ENCODE data around the gene FKTN. TPM values are rescaled to one million over a fixed set of nuclear protein-coding genes. Genes with fewer than 3 reads are reported as not detected.
"Not testable (repeated sequence)": the region's sequence is repeated elsewhere in the genome, so short reads cannot be mapped to it uniquely, and the experiment has no call there.

The FKTN gene
- total RNA-seq, 3 donors from 2014 or later (not counting 1 experiment from before 2014, with no cell fraction given): 13.0 to 16.1 (median 13.1) TPM

GRCh38 chr9:105554042-105554441 is 3.9 kb upstream of the FKTN start:
- Histone ChIP-seq H3K27ac (ENCODE audit: low read length) (no peak overlapping the region), H3K9me3 (ENCODE audit: control insufficient read depth, insufficient read depth, low read length) (no peaks in the 10 kb centered on the region), H3K4me3 (ENCODE audit: low read length) (no peak overlapping the region), H3K4me1 (ENCODE audit: control insufficient read depth, insufficient read depth, low read length) (peaks cover 6% of the 10 kb centered on the region), H3K27me3 (ENCODE audit: control insufficient read depth, insufficient read depth, low read length) (no peaks in the 10 kb centered on the region), H3K36me3 (ENCODE audit: control insufficient read depth, insufficient read depth, low read length) (no peaks in the 10 kb centered on the region)
- Mint-ChIP-seq H3K4me3 (no peak overlapping the region), H3K27ac (no peak overlapping the region), H3K27me3 (ENCODE audit: low read depth in 2 of 2) (no peaks in the 10 kb centered on the region), H3K4me1 (peaks cover 15% of the 10 kb centered on the region in 2 donors), H3K9me3 (no peaks in the 10 kb centered on the region), H3K36me3 (no peaks in the 10 kb centered on the region)
- 93% methylated on average over 10 of the region's 10 CpGs for WGBS (ENCODE audit: insufficient coverage)
- no peak for TF ChIP-seq CTCF (IDR thresholded peaks at IDR 0.05)
- ATAC-seq (no peak), DNase-seq (no peak)
- intact Hi-C loops (cut with micrococcal nuclease): no loop called here

GRCh38 chr9:105572455-105572854 is 14.5 kb downstream of the FKTN start:
- Mint-ChIP-seq H3K27me3 (ENCODE audit: low read depth in 2 of 2) (no peaks in the 10 kb centered on the region), H3K9me3 (peaks cover 5 to 20% of the 10 kb centered on the region in 2 donors), H3K4me3 (no peak overlapping the region), H3K36me3 (peaks cover 14% of the 10 kb centered on the region), H3K27ac (no peak overlapping the region), H3K4me1 (peaks cover 0 to 5% of the 10 kb centered on the region in 2 donors)
- no peak overlapping the region for H3K27ac ChIP-seq (ENCODE audit: low read length)
- no peaks in the 10 kb centered on the region for H3K4me1 ChIP-seq (ENCODE audit: control insufficient read depth, insufficient read depth, low read length)
- intact Hi-C loops (cut with micrococcal nuclease): no loop called here
- no peaks in the 10 kb centered on the region for H3K9me3 ChIP-seq (ENCODE audit: control insufficient read depth, insufficient read depth, low read length)
- TF ChIP-seq CTCF (IDR thresholded peaks at IDR 0.05): no peak
- H3K27me3 ChIP-seq (ENCODE audit: control insufficient read depth, insufficient read depth, low read length): no peaks in the 10 kb centered on the region
- H3K36me3 ChIP-seq (ENCODE audit: control insufficient read depth, insufficient read depth, low read length): peaks cover 3% of the 10 kb centered on the region
- ATAC-seq (no peak), DNase-seq (no peak)
- no peak overlapping the region for H3K4me3 ChIP-seq (ENCODE audit: low read length)

GRCh38 chr9:105579952-105580351 is 22.0 kb downstream of the FKTN start:
- H3K36me3 ChIP-seq (ENCODE audit: control insufficient read depth, insufficient read depth, low read length); DNase-seq; H3K9me3 Mint-ChIP-seq; H3K27me3 ChIP-seq (ENCODE audit: control insufficient read depth, insufficient read depth, low read length); H3K4me1 ChIP-seq (ENCODE audit: control insufficient read depth, insufficient read depth, low read length); H3K27ac ChIP-seq (ENCODE audit: low read length); H3K4me3 ChIP-seq (ENCODE audit: low read length); ATAC-seq; H3K4me3 Mint-ChIP-seq; intact Hi-C loops (cut with micrococcal nuclease); H3K4me1 Mint-ChIP-seq; H3K9me3 ChIP-seq (ENCODE audit: control insufficient read depth, insufficient read depth, low read length); H3K27me3 Mint-ChIP-seq (ENCODE audit: low read depth in 2 of 2); H3K27ac Mint-ChIP-seq: not testable (repeated sequence)
- peaks cover 21% of the 10 kb centered on the region for H3K36me3 Mint-ChIP-seq
- WGBS (ENCODE audit: insufficient coverage): 100% methylated on average over 4 of the region's 6 CpGs

- H3K36me3 Mint-ChIP-seq: peaks cover 13% of the 10 kb centered on the region
- H3K36me3 ChIP-seq (ENCODE audit: control insufficient read depth, insufficient read depth, low read length); H3K4me1 ChIP-seq (ENCODE audit: control insufficient read depth, insufficient read depth, low read length); ATAC-seq; H3K9me3 ChIP-seq (ENCODE audit: control insufficient read depth, insufficient read depth, low read length); H3K9me3 Mint-ChIP-seq; H3K27ac Mint-ChIP-seq; H3K27me3 ChIP-seq (ENCODE audit: control insufficient read depth, insufficient read depth, low read length); H3K4me3 Mint-ChIP-seq; intact Hi-C loops (cut with micrococcal nuclease); H3K27ac ChIP-seq (ENCODE audit: low read length); DNase-seq; H3K4me1 Mint-ChIP-seq; H3K27me3 Mint-ChIP-seq (ENCODE audit: low read depth in 2 of 2); H3K4me3 ChIP-seq (ENCODE audit: low read length): not testable (repeated sequence)
- WGBS (ENCODE audit: insufficient coverage): 96% methylated on average over 14 of the region's 16 CpGs
Measured at GRCh38 chr9:105581550-105581949, 23.6 kb downstream of the FKTN start.

- no peaks in the 10 kb centered on the region for H3K4me1 ChIP-seq (ENCODE audit: control insufficient read depth, insufficient read depth, low read length)
- intact Hi-C loops (cut with micrococcal nuclease): no loop called here
- peaks cover 8% of the 10 kb centered on the region for H3K9me3 ChIP-seq (ENCODE audit: control insufficient read depth, insufficient read depth, low read length)
- peaks cover 3 to 6% of the 10 kb centered on the region in 2 donors for H3K9me3 Mint-ChIP-seq
- no peak overlapping the region for H3K27ac ChIP-seq (ENCODE audit: low read length)
- DNase-seq (no peak), ATAC-seq (no peak)
- no peak overlapping the region for H3K4me3 Mint-ChIP-seq
- H3K27me3 ChIP-seq (ENCODE audit: control insufficient read depth, insufficient read depth, low read length): no peaks in the 10 kb centered on the region
- H3K27ac Mint-ChIP-seq: no peak overlapping the region
- WGBS (ENCODE audit: insufficient coverage): 100% methylated on average over 3 of the region's 3 CpGs
- H3K4me1 Mint-ChIP-seq: no peaks in the 10 kb centered on the region
- TF ChIP-seq CTCF (IDR thresholded peaks at IDR 0.05): no peak
- H3K36me3 Mint-ChIP-seq: peaks cover 15% of the 10 kb centered on the region
- H3K4me3 ChIP-seq (ENCODE audit: low read length): no peak overlapping the region
- peaks cover 4% of the 10 kb centered on the region for H3K36me3 ChIP-seq (ENCODE audit: control insufficient read depth, insufficient read depth, low read length)
- H3K27me3 Mint-ChIP-seq (ENCODE audit: low read depth in 2 of 2): no peaks in the 10 kb centered on the region
Measured at GRCh38 chr9:105593145-105593544, 35.2 kb downstream of the FKTN start.
